Endothelial cell of umbilical vein (primary cell): ENCODE data around the gene TPCN1. TPM values are rescaled to one million over a fixed set of nuclear protein-coding genes. Genes with fewer than 3 reads are reported as not detected.

ENCODE experiments used
- BruUV-seq: library from RNA; stranded (reverse); fragments of 400-500 nt; replicated peaks from 2 replicates; lab custom pipeline; 2021; lab: Mats Ljungman, UMichigan
- CTCF ChIA-PET: fragments of 300-600, 350-600 bp; sonication (Branson Sonifier 250); formaldehyde crosslinking; loops from one replicate; lab custom pipeline; 2021; ENCODE audit warnings: antibody characterized with exemption, inconsistent platforms; lab: Charles Lee
- POLR2A ChIA-PET: fragments of 300-600, 350-600 bp; sonication (Branson Sonifier 250); formaldehyde crosslinking; loops from one replicate; lab custom pipeline; 2021; ENCODE audit warnings: antibody characterized with exemption, inconsistent platforms; lab: Charles Lee
- DNase-seq: peaks from one replicate; pipeline ENCODE4 v3.0.0-alpha.2; 2011; ENCODE audit warnings: low read depth, low spot score
- FAIRE-seq: peaks from 2 replicates; lab custom pipeline; 2011; peaks lifted over from hg19 to GRCh38; lab: Jason Lieb, UNC
- H2AFZ ChIP-seq: 2 replicates; pipeline ENCODE4 v1.6.0; 2012; ENCODE audit warnings: low read depth, low read length, control low read depth, inconsistent platforms
- H3K27ac ChIP-seq: 2 replicates; pipeline ENCODE4 v1.5.1; 2011; ENCODE audit warnings: low read depth, mild to moderate bottlenecking, control low read depth, low read length, moderate library complexity; ENCODE audit not compliant: insufficient read depth
- H3K27me3 ChIP-seq, 2 experiments: 2 replicates each; pipeline versions ENCODE4 v1.6.0 to v1.6.1; 2011; ENCODE audit warnings: low read length in 2 of 2, mixed read lengths in 1 of 2; ENCODE audit not compliant: control insufficient read depth in 2 of 2, insufficient read depth in 2 of 2
- H3K36me3 ChIP-seq, 2 experiments: 2 replicates in 1 of 2; 3 replicates in 1 of 2; pipeline ENCODE4 v1.5.1; 2011; ENCODE audit warnings: low read length in 2 of 2, mild to moderate bottlenecking in 1 of 2, moderate library complexity in 1 of 2; ENCODE audit not compliant: control insufficient read depth in 2 of 2, insufficient read depth in 2 of 2; ENCODE audit errors: extremely low read depth in 1 of 2
- H3K4me1 ChIP-seq: 3 replicates; pipeline ENCODE4 v1.5.1; 2011; ENCODE audit warnings: mild to moderate bottlenecking, low read length; ENCODE audit not compliant: control insufficient read depth, insufficient read depth; ENCODE audit errors: extremely low read depth
- H3K4me2 ChIP-seq: 2 replicates; pipeline ENCODE4 v1.6.1; 2011; ENCODE audit warnings: low read length, control low read depth, mixed read lengths; ENCODE audit not compliant: insufficient read depth
- H3K4me3 ChIP-seq, 3 experiments: fragments of 200-600 bp in 1 of 3; sonication (generic), shearing (Covaris generic) in 1 of 3; replicated peaks in 1 of 3; 2 replicates each; pipeline ENCODE4 v1.5.1; 2011 to 2016; ENCODE audit warnings: control low read depth in 3 of 3, low read length in 3 of 3, mild to moderate bottlenecking in 2 of 3, inconsistent platforms in 1 of 3, low read depth in 1 of 3, moderate library complexity in 1 of 3; ENCODE audit not compliant: insufficient read depth in 1 of 3
- H3K79me2 ChIP-seq: 2 replicates; pipeline ENCODE4 v1.6.0; 2012; ENCODE audit warnings: low read length, inconsistent platforms; ENCODE audit not compliant: control insufficient read depth, insufficient read depth
- H3K9ac ChIP-seq: replicated peaks from 2 replicates; pipeline ENCODE3; 2011; ENCODE audit warnings: low read length, control low read depth; ENCODE audit not compliant: insufficient read depth; ENCODE audit errors: extremely low read depth
- H3K9me1 ChIP-seq: replicated peaks from 3 replicates; pipeline ENCODE4 v1.6.0; 2011; ENCODE audit warnings: mild to moderate bottlenecking, low read length; ENCODE audit not compliant: control insufficient read depth, insufficient read depth; ENCODE audit errors: extremely low read depth
- H3K9me3 ChIP-seq: replicated peaks from 2 replicates; pipeline ENCODE4 v1.5.1; 2012; ENCODE audit warnings: low read length, inconsistent platforms; ENCODE audit not compliant: control insufficient read depth, insufficient read depth
- H4K20me1 ChIP-seq: replicated peaks from 2 replicates; pipeline ENCODE3; 2011; ENCODE audit warnings: mild to moderate bottlenecking, low read length; ENCODE audit not compliant: control insufficient read depth, insufficient read depth; ENCODE audit errors: extremely low read depth
- EZH2 ChIP-seq: IDR thresholded peaks from 2 replicates; pipeline ENCODE4 v1.6.1; 2012; ENCODE audit warnings: borderline replicate concordance, low read depth, mild to moderate bottlenecking, moderate library complexity, low read length, inconsistent platforms; ENCODE audit not compliant: severe bottlenecking
- FOS ChIP-seq: IDR thresholded peaks from 2 replicates; pipeline ENCODE4 v1.6.1; 2011; ENCODE audit warnings: mild to moderate bottlenecking, low read length, moderate library complexity, borderline replicate concordance; ENCODE audit not compliant: insufficient read depth
- GATA2 ChIP-seq: IDR thresholded peaks from 2 replicates; pipeline ENCODE4 v1.7.0; 2011; ENCODE audit warnings: low read depth, mild to moderate bottlenecking, moderate library complexity, mixed read lengths, low read length; ENCODE audit not compliant: insufficient read length, insufficient read depth
- JUN ChIP-seq: IDR thresholded peaks from 2 replicates; pipeline ENCODE4 v1.6.1; 2011; ENCODE audit warnings: borderline replicate concordance, low read depth; ENCODE audit not compliant: insufficient read length, insufficient read depth
- POLR2A ChIP-seq: IDR thresholded peaks from 2 replicates; pipeline ENCODE4 v1.6.1; 2012; ENCODE audit warnings: low read depth, mild to moderate bottlenecking, control low read depth, low read length
- POLR2AphosphoS5 ChIP-seq: IDR thresholded peaks from 2 replicates; pipeline ENCODE4 v1.6.1; 2012; ENCODE audit warnings: low read depth, mild to moderate bottlenecking, control low read depth, low read length, moderate library complexity; ENCODE audit not compliant: insufficient read depth
- dilution Hi-C: fragments of 300-500 bp; cut with MboI; formaldehyde crosslinking; loops from one replicate; pipeline ENCODE4 v1.15.0; 2019; ENCODE audit warnings: low sequenced_read_pairs; ENCODE audit not compliant: extremely low pct_ligation_motif_present
- intact Hi-C: fragments of 100-400 bp; cut with micrococcal nuclease; formaldehyde crosslinking; loops from one replicate; pipeline ENCODE4 v1.10.0; 2022
- polyA plus RNA-seq, 4 experiments: library from polyadenylated mRNA; depleted of rRNA in 3 of 4; stranded (reverse) in 3 of 4; unstranded in 1 of 4; fragments of >200 nt; gene quantifications; 2 replicates each; pipeline versions ENCODE4 v1.2.1 to v1.2.3, GENCODE V29; 2011 to 2012; ENCODE audit warnings: missing spikeins in 1 of 4
- total RNA-seq: library from RNA; stranded (reverse); gene quantifications from 2 replicates; pipeline ENCODE4 v1.2.3, GENCODE V29; 2021
- TF ChIP-seq, protein P1 (sequence below), 2 donors: IDR thresholded peaks; 1 replicate in 1 of 2; 2 replicates in 1 of 2; pipeline ENCODE4 v1.5.1; 2011; ENCODE audit warnings: low read length in 2 of 2, mild to moderate bottlenecking in 2 of 2, moderate library complexity in 2 of 2, control low read depth in 1 of 2, inconsistent platforms in 1 of 2, low read depth in 1 of 2; ENCODE audit not compliant: insufficient read depth in 1 of 2; ENCODE audit errors: extremely low read depth in 1 of 2
- TF ChIP-seq, protein P2 (sequence below): IDR thresholded peaks from 2 replicates; pipeline ENCODE4 v1.6.1; 2011; ENCODE audit not compliant: insufficient read depth, insufficient read length

Gene TPCN1
- total and polyA plus RNA-seq, 2 donors (not counting 3 experiments of a cell fraction or from before 2014, with no cell fraction given), result 19.5 to 28.3 TPM

DNA sequence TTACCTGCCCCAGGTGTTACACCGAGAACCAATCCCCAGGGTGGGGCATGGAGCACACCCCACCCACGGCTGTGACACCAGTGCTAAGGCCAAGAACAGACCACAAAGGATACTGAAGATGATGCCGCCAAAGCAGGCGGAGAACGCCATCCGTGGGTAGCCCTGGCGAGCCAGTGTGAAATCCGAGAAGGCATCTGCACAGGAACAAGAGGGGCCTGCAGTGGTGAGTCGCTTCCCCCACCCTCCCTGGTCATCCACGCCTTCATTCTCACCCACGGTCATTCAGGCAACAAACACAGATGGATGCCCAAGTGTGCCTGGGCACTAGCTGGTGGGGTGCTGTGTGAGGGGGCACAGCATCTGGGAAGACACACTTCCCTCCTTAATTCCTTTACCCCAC lies 85.1 kb downstream of the TPCN1 start:
- H3K79me2 ChIP-seq, result no peaks in the 10 kb centered on the region
- peaks cover 0 to 11% of the 10 kb centered on the region in 2 experiments for H3K36me3 ChIP-seq
- no peak overlapping the region for H3K4me2 ChIP-seq
- FAIRE-seq, result no peak
- no peak overlapping the region for H3K4me3 ChIP-seq
- dilution Hi-C loops, result no loop called here
- BruUV-seq, result no TSS peak
- no peak overlapping the region for H2AFZ ChIP-seq
- H3K9me1 ChIP-seq, result no peaks in the 10 kb centered on the region
- no peak for DNase-seq
- TF ChIP-seq, protein P1, sequence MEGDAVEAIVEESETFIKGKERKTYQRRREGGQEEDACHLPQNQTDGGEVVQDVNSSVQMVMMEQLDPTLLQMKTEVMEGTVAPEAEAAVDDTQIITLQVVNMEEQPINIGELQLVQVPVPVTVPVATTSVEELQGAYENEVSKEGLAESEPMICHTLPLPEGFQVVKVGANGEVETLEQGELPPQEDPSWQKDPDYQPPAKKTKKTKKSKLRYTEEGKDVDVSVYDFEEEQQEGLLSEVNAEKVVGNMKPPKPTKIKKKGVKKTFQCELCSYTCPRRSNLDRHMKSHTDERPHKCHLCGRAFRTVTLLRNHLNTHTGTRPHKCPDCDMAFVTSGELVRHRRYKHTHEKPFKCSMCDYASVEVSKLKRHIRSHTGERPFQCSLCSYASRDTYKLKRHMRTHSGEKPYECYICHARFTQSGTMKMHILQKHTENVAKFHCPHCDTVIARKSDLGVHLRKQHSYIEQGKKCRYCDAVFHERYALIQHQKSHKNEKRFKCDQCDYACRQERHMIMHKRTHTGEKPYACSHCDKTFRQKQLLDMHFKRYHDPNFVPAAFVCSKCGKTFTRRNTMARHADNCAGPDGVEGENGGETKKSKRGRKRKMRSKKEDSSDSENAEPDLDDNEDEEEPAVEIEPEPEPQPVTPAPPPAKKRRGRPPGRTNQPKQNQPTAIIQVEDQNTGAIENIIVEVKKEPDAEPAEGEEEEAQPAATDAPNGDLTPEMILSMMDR (IDR thresholded peaks at IDR 0.05; ENCODE audit: extremely low read depth in 1 of 2, insufficient read depth in 1 of 2, low read depth in 1 of 2, low read length in 2 of 2), result no peak
- no peak for TF ChIP-seq POLR2AphosphoS5
- no peak for TF ChIP-seq GATA2
- TF ChIP-seq, protein P2, sequence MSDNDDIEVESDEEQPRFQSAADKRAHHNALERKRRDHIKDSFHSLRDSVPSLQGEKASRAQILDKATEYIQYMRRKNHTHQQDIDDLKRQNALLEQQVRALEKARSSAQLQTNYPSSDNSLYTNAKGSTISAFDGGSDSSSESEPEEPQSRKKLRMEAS, result no peak
- no peak for TF ChIP-seq JUN
- no peak for TF ChIP-seq EZH2
- TF ChIP-seq POLR2A, result no peak
- no peak for TF ChIP-seq FOS
- no peaks in the 10 kb centered on the region for H3K9me3 ChIP-seq
- intact Hi-C loops, result no loop called here
- H3K27ac ChIP-seq, result no peak overlapping the region
- H4K20me1 ChIP-seq, result no peaks in the 10 kb centered on the region
- POLR2A ChIA-PET, result no interaction called here
- no peaks in the 10 kb centered on the region for H3K27me3 ChIP-seq
- no peak overlapping the region for H3K9ac ChIP-seq
- CTCF ChIA-PET, result interaction anchor here (0.7 to 1.7 kb wide), 3 partner anchors 39 to 119 kb away, joined by 3 to 9 read pairs (median 4); no protein-coding TSS in a partner anchor
- H3K4me1 ChIP-seq, result no peaks in the 10 kb centered on the region
